ENCODE measurements around the gene CFAP46.

The CFAP46 gene

GRCh38 chr10:132912713-132913558 lies 29.4 kb downstream of the CFAP46 start:
- DNase-seq (ENCODE audit: insufficient read length, low spot score) = no peak
- no peak for FAIRE-seq
- TF ChIP-seq CTCF (IDR thresholded peaks at IDR 0.05; ENCODE audit: insufficient read depth, missing control alignments) = no peak

GRCh38 chr10:132912225-132912712 lies 30.1 kb downstream of the CFAP46 start:
- DNase-seq (ENCODE audit: insufficient read length, low spot score) (no peak), FAIRE-seq (no peak)
- no peak for TF ChIP-seq CTCF (IDR thresholded peaks at IDR 0.05; ENCODE audit: insufficient read depth, missing control alignments)

- TF ChIP-seq CTCF (IDR thresholded peaks at IDR 0.05; ENCODE audit: insufficient read depth, missing control alignments) = no peak
- FAIRE-seq = no peak
- DNase-seq (ENCODE audit: insufficient read length, low spot score) = no peak
Observed at GRCh38 chr10:132911786-132912097, 30.6 kb downstream of the CFAP46 start.

- DNase-seq (ENCODE audit: insufficient read length, low spot score) (no peak), FAIRE-seq (no peak)
- no peak for TF ChIP-seq CTCF (IDR thresholded peaks at IDR 0.05; ENCODE audit: insufficient read depth, missing control alignments)
Observed at GRCh38 chr10:132910901-132911785, 31.2 kb downstream of the CFAP46 start.

- DNase-seq (ENCODE audit: insufficient read length, low spot score) (no peak), FAIRE-seq (no peak)
- TF ChIP-seq CTCF (IDR thresholded peaks at IDR 0.05; ENCODE audit: insufficient read depth, missing control alignments) = no peak
Observed at GRCh38 chr10:132910186-132910880, 32.0 kb downstream of the CFAP46 start.

- DNase-seq (ENCODE audit: insufficient read length, low spot score) (no peak), FAIRE-seq (no peak)
- no peak for TF ChIP-seq CTCF (IDR thresholded peaks at IDR 0.05; ENCODE audit: insufficient read depth, missing control alignments)
Observed at GRCh38 chr10:132909491-132910071, 32.8 kb downstream of the CFAP46 start.

Measured in D721Med (cell line).